Measurements from ENCODE around the gene DR1.

DNA sequence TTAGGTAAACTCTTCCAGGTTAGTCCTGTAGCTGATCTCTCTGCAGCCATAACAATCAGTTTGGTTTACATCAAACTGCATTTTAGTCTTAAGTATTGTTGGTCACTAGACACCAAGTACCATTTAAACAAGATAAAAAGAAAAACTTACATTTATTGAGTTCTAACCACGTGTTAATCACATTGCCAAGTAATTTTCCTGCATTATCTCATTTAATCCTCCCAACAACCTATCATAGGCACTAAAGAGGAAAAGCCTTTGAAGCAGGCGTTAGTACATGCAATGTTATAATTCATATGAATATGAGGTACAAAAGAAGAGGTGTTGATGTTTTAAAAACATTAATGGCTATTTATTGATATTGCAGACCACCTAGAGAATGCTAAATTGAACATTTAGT lies 9.0 kb downstream of the DR1 start:
- TF ChIP-seq CTCF (IDR thresholded peaks at IDR 0.05 in 2 of 3, conservative IDR thresholded peaks at IDR 0.05 in 1 of 3; ENCODE audit: control insufficient read depth in 2 of 3, extremely low read depth in 1 of 3, insufficient read depth in 1 of 3, low read depth in 3 of 3, low read length in 3 of 3) = no peak
- no peak for TF ChIP-seq POLR2AphosphoS5 (IDR thresholded peaks at IDR 0.05; ENCODE audit: low read length)
- TF ChIP-seq, protein P1, sequence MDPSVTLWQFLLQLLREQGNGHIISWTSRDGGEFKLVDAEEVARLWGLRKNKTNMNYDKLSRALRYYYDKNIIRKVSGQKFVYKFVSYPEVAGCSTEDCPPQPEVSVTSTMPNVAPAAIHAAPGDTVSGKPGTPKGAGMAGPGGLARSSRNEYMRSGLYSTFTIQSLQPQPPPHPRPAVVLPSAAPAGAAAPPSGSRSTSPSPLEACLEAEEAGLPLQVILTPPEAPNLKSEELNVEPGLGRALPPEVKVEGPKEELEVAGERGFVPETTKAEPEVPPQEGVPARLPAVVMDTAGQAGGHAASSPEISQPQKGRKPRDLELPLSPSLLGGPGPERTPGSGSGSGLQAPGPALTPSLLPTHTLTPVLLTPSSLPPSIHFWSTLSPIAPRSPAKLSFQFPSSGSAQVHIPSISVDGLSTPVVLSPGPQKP (IDR thresholded peaks at IDR 0.05; ENCODE audit: low read depth, low read length) = no peak
- no peak for TF ChIP-seq RELB (IDR thresholded peaks at IDR 0.05; ENCODE audit: low read depth)
- no peak for TF ChIP-seq POLR2A (IDR thresholded peaks at IDR 0.05; ENCODE audit: low read depth, low read length)
- TF ChIP-seq FOXM1 (IDR thresholded peaks at IDR 0.05; ENCODE audit: low read depth, low read length) = no peak
- no peak for TF ChIP-seq EP300 (IDR thresholded peaks at IDR 0.05; ENCODE audit: borderline replicate concordance in 1 of 2, control insufficient read depth in 1 of 2, low read depth in 2 of 2, low read length in 2 of 2)
- no peak for TF ChIP-seq RB1 (IDR thresholded peaks at IDR 0.05; ENCODE audit: borderline replicate concordance)
- no peak for TF ChIP-seq ASH2L (IDR thresholded peaks at IDR 0.05; ENCODE audit: borderline replicate concordance, low read depth)
- no peak for TF ChIP-seq SRF (IDR thresholded peaks at IDR 0.05; ENCODE audit: low read depth in 2 of 2, low read length in 2 of 2)
- TF ChIP-seq EED (IDR thresholded peaks at IDR 0.05; ENCODE audit: low read depth) = no peak

Data from GM12878 (cell line).